Muscle layer of duodenum (tissue), 2 donors: ENCODE results near the gene IL17REL.
"Not testable (repeated sequence)": the region's sequence is repeated elsewhere in the genome, so short reads cannot be mapped to it uniquely, and the experiment has no call there.

ENCODE experiments used
- H3K27ac ChIP-seq: one replicate; pipeline ENCODE4 v1.7.0; 2013; ENCODE audit warnings: mild to moderate bottlenecking, low read length
- H3K27me3 ChIP-seq: one replicate; pipeline ENCODE4 v1.7.0; 2013; ENCODE audit warnings: low read depth, mild to moderate bottlenecking, control low read depth, low read length
- H3K36me3 ChIP-seq, 2 donors: one replicate each; pipeline ENCODE4 v1.7.0; 2013; ENCODE audit warnings: low read length in 2 of 2, control low read depth in 1 of 2, mild to moderate bottlenecking in 1 of 2; ENCODE audit not compliant: insufficient read depth in 2 of 2, control insufficient read depth in 1 of 2
- H3K4me1 ChIP-seq, 2 donors: one replicate each; pipeline ENCODE4 v1.7.0; 2013; ENCODE audit warnings: low read length in 2 of 2, mild to moderate bottlenecking in 2 of 2, control low read depth in 1 of 2, moderate library complexity in 1 of 2; ENCODE audit not compliant: insufficient read depth in 2 of 2, control insufficient read depth in 1 of 2
- H3K4me3 ChIP-seq, 2 donors: one replicate each; pipeline ENCODE4 v1.7.0; 2013; ENCODE audit warnings: low read length in 2 of 2, low read depth in 1 of 2, mild to moderate bottlenecking in 1 of 2
- H3K9me3 ChIP-seq, 2 donors: one replicate each; pipeline ENCODE4 v1.7.0; 2013; ENCODE audit warnings: low read length in 2 of 2, control low read depth in 1 of 2, mild to moderate bottlenecking in 1 of 2; ENCODE audit not compliant: control insufficient read depth in 1 of 2
- donor health status: healthy.

IL17REL gene

GRCh38 chr22:49948116-49948957 is 64.2 kb downstream of the IL17REL start:
- peak overlapping the region in 1 of 2 donors; percentile 26 for H3K4me3 ChIP-seq
- H3K9me3 ChIP-seq: no peaks in the 10 kb centered on the region
- H3K27ac ChIP-seq: peak overlapping the region; percentile 77
- H3K36me3 ChIP-seq: no peaks in the 10 kb centered on the region
- no peaks in the 10 kb centered on the region for H3K27me3 ChIP-seq
- H3K4me1 ChIP-seq: peaks cover 4 to 14% of the 10 kb centered on the region in 2 donors

DNA sequence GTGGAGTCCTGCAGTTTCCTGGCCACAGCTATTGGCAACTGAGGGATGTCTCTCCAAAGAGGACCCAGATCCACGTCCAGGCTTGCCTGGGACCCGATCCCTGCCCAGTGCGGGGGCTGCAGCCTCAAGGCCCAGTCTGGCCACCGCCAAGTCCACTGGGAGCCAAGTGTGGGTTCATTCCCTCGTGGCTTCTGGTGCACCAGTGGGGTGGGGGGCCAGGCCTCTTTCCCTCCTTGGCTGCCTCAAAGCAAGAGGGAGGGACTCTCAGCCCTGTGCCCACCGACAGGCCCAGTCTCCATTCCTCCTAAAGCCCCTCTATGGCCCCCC is 65.3 kb downstream of the IL17REL start:
- H3K27ac ChIP-seq: no peak overlapping the region
- H3K27me3 ChIP-seq: no peaks in the 10 kb centered on the region
- H3K4me1 ChIP-seq: peaks cover under 1 to 4% of the 10 kb centered on the region in 2 donors
- H3K36me3 ChIP-seq: no peaks in the 10 kb centered on the region
- H3K4me3 ChIP-seq: no peak overlapping the region
- H3K9me3 ChIP-seq: no peaks in the 10 kb centered on the region

GRCh38 chr22:49946612-49947295 is 65.8 kb downstream of the IL17REL start:
- Histone ChIP-seq H3K36me3 (no peaks in the 10 kb centered on the region), H3K27ac (no peak overlapping the region), H3K9me3 (no peaks in the 10 kb centered on the region), H3K4me1 (no peaks in the 10 kb centered on the region), H3K4me3 (no peak overlapping the region), H3K27me3 (no peaks in the 10 kb centered on the region)

DNA sequence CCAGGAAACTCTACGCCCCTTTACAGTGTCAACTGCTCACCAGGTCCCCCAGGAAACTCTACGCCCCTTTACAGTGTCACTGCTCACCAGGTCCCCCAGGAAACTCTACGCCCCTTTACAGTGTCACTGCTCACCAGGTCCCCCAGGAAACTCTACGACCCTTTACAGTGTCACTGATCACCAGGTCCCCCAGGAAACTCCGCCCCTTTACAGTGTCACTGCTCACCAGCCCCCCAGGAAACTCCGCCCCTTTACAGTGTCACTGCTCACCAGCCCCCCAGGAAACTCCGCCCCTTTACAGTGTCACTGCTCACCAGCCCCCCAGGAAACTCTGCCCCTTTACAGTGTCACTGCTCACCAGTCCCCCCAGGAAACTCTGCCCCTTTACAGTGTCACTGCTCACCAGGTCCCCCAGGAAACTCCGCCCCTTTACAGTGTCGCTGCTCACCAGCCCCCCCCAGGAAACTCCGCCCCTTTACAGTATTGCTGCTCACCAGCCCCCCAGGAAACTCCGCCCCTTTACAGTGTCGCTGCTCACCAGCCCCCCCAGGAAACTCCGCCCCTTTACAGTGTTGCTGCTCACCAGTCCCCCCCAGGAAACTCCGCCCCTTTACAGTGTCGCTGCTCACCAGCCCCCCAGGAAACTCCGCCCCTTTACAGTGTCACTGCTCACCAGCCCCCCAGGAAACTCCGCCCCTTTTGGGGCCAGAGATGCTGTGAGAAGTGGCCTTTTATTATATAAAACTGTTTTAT is 67.3 kb downstream of the IL17REL start:
- not testable (repeated sequence) for H3K27me3 ChIP-seq, H3K4me1 ChIP-seq, H3K9me3 ChIP-seq, H3K27ac ChIP-seq, H3K36me3 ChIP-seq, H3K4me3 ChIP-seq
